Measurements from ENCODE around the gene ZDBF2.

Gene ZDBF2

GRCh38 chr2:206305523-206306245 lies 31.2 kb downstream of the ZDBF2 start:
- H3K9me3 Mint-ChIP-seq: no peaks in the 10 kb centered on the region
- H3K27ac Mint-ChIP-seq (ENCODE audit: low read depth): no peak overlapping the region
- ATAC-seq (replicated peaks; ENCODE audit: extremely low read depth, poor library complexity, severe bottlenecking) (no peak), DNase-seq (ENCODE audit: low spot score in 2 of 2) (no peak)
- H3K36me3 Mint-ChIP-seq (ENCODE audit: insufficient read depth): no peaks in the 10 kb centered on the region
- no peaks in the 10 kb centered on the region for H3K4me1 Mint-ChIP-seq
- H3K4me3 Mint-ChIP-seq: no peak overlapping the region
- no peaks in the 10 kb centered on the region for H3K27me3 Mint-ChIP-seq

- H3K27ac Mint-ChIP-seq (ENCODE audit: low read depth): no peak overlapping the region
- H3K27me3 Mint-ChIP-seq: no peaks in the 10 kb centered on the region
- no peaks in the 10 kb centered on the region for H3K4me1 Mint-ChIP-seq
- no peaks in the 10 kb centered on the region for H3K36me3 Mint-ChIP-seq (ENCODE audit: insufficient read depth)
- DNase-seq (ENCODE audit: low spot score in 2 of 2) (no peak), ATAC-seq (replicated peaks; ENCODE audit: extremely low read depth, poor library complexity, severe bottlenecking) (no peak)
- no peak overlapping the region for H3K4me3 Mint-ChIP-seq
- no peaks in the 10 kb centered on the region for H3K9me3 Mint-ChIP-seq
Observed at GRCh38 chr2:206311026-206311425, 36.6 kb downstream of the ZDBF2 start.

DNA sequence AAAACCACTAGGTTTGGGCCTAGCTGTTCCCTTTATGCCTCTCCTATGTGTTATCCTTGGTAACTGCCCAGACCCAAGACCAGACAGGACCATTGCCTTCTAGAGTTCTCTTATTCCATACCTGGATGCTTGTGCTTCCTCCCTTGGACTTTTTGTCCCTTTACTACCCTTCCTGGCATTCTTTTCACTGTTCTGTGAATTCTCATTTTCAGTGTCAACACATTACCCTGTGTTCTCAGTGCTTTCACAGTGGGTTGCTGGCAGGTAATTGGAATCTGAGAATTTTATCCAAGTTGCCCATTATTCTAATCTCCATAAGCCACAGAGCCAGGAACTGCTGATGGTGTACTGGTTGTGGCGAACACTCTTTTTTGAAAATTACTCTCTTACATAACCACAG lies 41.7 kb downstream of the ZDBF2 start:
- Mint-ChIP-seq H3K36me3 (ENCODE audit: insufficient read depth) (peaks cover 2% of the 10 kb centered on the region), H3K27ac (ENCODE audit: low read depth) (no peak overlapping the region), H3K9me3 (peaks cover 6% of the 10 kb centered on the region), H3K27me3 (no peaks in the 10 kb centered on the region), H3K4me3 (no peak overlapping the region), H3K4me1 (no peaks in the 10 kb centered on the region)
- no peak for DNase-seq (ENCODE audit: low spot score in 2 of 2)
- ATAC-seq (replicated peaks; ENCODE audit: extremely low read depth, poor library complexity, severe bottlenecking): no peak

- Mint-ChIP-seq H3K4me3 (no peak overlapping the region), H3K27ac (ENCODE audit: low read depth) (no peak overlapping the region), H3K36me3 (ENCODE audit: insufficient read depth) (no peaks in the 10 kb centered on the region), H3K4me1 (no peaks in the 10 kb centered on the region), H3K27me3 (peaks cover 11% of the 10 kb centered on the region), H3K9me3 (peaks cover 6% of the 10 kb centered on the region)
- no peak for ATAC-seq (replicated peaks; ENCODE audit: extremely low read depth, poor library complexity, severe bottlenecking)
- DNase-seq (ENCODE audit: low spot score in 2 of 2): no peak
Observed at GRCh38 chr2:206323033-206323432, 48.6 kb downstream of the ZDBF2 start.

DNA sequence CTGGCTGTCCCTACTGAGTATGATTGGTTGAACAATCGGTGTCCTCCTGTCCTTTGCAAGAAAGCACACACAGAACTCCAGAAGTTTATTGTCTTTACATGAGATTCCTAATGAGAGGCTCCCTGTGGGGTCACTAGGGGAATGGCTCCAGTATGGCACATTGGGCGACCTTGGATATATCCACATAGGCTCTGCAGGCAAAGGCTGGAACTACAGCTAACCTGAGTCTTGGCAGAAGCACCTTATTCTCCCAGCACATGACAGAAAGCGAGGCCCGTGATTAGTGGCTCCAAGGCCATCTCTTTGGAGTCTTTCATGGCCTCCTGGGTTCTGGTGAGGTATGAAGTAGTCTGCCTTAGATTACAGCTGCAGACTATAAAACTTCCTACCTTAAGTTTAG lies 49.0 kb downstream of the ZDBF2 start:
- no peak overlapping the region for H3K27ac Mint-ChIP-seq (ENCODE audit: low read depth)
- ATAC-seq (replicated peaks; ENCODE audit: extremely low read depth, poor library complexity, severe bottlenecking): no peak
- no peaks in the 10 kb centered on the region for H3K4me1 Mint-ChIP-seq
- H3K27me3 Mint-ChIP-seq: peaks cover 16% of the 10 kb centered on the region
- DNase-seq (ENCODE audit: low spot score in 2 of 2): no peak
- no peaks in the 10 kb centered on the region for H3K36me3 Mint-ChIP-seq (ENCODE audit: insufficient read depth)
- H3K4me3 Mint-ChIP-seq: no peak overlapping the region
- H3K9me3 Mint-ChIP-seq: peaks cover 6% of the 10 kb centered on the region

- no peak for ATAC-seq (replicated peaks; ENCODE audit: extremely low read depth, poor library complexity, severe bottlenecking)
- H3K27me3 Mint-ChIP-seq: peaks cover 24% of the 10 kb centered on the region
- no peak overlapping the region for H3K27ac Mint-ChIP-seq (ENCODE audit: low read depth)
- H3K4me3 Mint-ChIP-seq: no peak overlapping the region
- DNase-seq (ENCODE audit: low spot score in 2 of 2): no peak
- H3K4me1 Mint-ChIP-seq: no peaks in the 10 kb centered on the region
- H3K9me3 Mint-ChIP-seq: no peaks in the 10 kb centered on the region
- no peaks in the 10 kb centered on the region for H3K36me3 Mint-ChIP-seq (ENCODE audit: insufficient read depth)
Observed at GRCh38 chr2:206324869-206325268, 50.4 kb downstream of the ZDBF2 start.

GRCh38 chr2:206328974-206329373 lies 54.5 kb downstream of the ZDBF2 start:
- Mint-ChIP-seq H3K4me1 (no peaks in the 10 kb centered on the region), H3K27ac (ENCODE audit: low read depth) (no peak overlapping the region), H3K36me3 (ENCODE audit: insufficient read depth) (no peaks in the 10 kb centered on the region), H3K9me3 (no peaks in the 10 kb centered on the region), H3K27me3 (peaks cover 33% of the 10 kb centered on the region), H3K4me3 (no peak overlapping the region)
- ATAC-seq (replicated peaks; ENCODE audit: extremely low read depth, poor library complexity, severe bottlenecking) (no peak), DNase-seq (ENCODE audit: low spot score in 2 of 2) (no peak)

DNA sequence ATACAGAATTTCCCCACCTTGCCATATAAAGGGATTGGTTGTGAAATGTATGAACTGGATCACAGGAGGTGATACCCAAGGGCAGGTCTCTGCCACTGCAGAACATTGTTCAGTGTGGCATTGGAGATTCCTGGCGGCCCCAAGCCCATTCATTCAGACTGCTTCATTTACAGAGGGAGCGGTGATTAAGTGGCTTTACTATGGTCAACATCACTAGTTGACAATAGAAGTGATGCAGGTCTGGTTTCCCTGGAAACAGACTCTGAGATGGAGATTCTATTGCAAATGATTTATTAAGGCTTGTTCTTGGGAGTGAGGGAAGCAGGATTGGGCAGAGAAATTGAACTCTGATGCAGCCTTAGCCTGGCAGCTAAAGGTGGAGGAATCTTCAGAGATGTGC lies 62.4 kb downstream of the ZDBF2 start:
- H3K4me1 Mint-ChIP-seq: no peaks in the 10 kb centered on the region
- no peak overlapping the region for H3K4me3 Mint-ChIP-seq
- H3K27ac Mint-ChIP-seq (ENCODE audit: low read depth): no peak overlapping the region
- no peaks in the 10 kb centered on the region for H3K9me3 Mint-ChIP-seq
- no peak for DNase-seq (ENCODE audit: low spot score in 2 of 2)
- peaks cover 23% of the 10 kb centered on the region for H3K27me3 Mint-ChIP-seq
- H3K36me3 Mint-ChIP-seq (ENCODE audit: insufficient read depth): no peaks in the 10 kb centered on the region
- ATAC-seq (replicated peaks; ENCODE audit: extremely low read depth, poor library complexity, severe bottlenecking): no peak

DNA sequence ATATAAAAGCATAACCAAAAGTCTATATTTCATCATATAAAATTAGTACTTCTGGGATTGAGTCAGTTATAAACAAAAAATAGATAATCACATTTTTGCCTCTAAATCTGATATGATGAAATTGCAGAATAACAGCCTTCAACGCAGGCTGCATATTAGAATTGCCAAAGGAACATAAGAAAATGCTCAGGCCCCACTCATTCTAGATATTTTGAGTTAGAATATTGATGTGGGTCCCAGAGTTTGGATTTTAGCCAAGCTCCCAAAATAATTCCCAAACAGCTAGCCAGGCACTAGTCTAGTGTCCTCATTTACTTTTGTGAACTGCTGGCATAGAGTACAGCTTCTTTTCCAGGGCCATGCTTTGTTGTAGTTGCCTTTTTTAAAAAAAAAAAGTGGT lies 63.5 kb downstream of the ZDBF2 start:
- peaks cover 20% of the 10 kb centered on the region for H3K27me3 Mint-ChIP-seq
- no peaks in the 10 kb centered on the region for H3K9me3 Mint-ChIP-seq
- H3K36me3 Mint-ChIP-seq (ENCODE audit: insufficient read depth): no peaks in the 10 kb centered on the region
- no peak overlapping the region for H3K27ac Mint-ChIP-seq (ENCODE audit: low read depth)
- no peak for DNase-seq (ENCODE audit: low spot score in 2 of 2)
- H3K4me1 Mint-ChIP-seq: no peaks in the 10 kb centered on the region
- no peak overlapping the region for H3K4me3 Mint-ChIP-seq
- no peak for ATAC-seq (replicated peaks; ENCODE audit: extremely low read depth, poor library complexity, severe bottlenecking)

DNA sequence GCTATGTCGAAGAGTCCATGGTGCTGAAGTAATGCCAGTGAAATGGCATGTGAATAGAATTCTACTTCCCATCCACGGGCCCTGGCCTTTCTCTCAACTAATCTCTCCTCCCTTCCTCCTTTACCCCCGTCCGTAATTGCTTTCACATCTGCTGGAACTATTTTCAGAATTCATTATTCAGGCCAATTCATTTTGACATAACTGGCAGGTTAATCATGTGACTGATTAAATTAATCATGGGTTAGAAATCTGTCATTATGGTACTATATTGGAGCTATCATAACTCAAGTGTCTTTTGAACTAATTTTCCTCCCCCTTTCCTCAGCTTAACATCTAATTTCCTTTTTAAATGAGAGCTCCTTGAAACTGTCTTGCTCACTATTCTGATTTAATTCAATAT lies 66.9 kb downstream of the ZDBF2 start:
- Mint-ChIP-seq H3K36me3 (ENCODE audit: insufficient read depth) (no peaks in the 10 kb centered on the region), H3K4me3 (no peak overlapping the region), H3K4me1 (no peaks in the 10 kb centered on the region), H3K27me3 (peaks cover 17% of the 10 kb centered on the region), H3K9me3 (peaks cover 6% of the 10 kb centered on the region), H3K27ac (ENCODE audit: low read depth) (no peak overlapping the region)
- DNase-seq (ENCODE audit: low spot score in 2 of 2): no peak
- no peak for ATAC-seq (replicated peaks; ENCODE audit: extremely low read depth, poor library complexity, severe bottlenecking)

DNA sequence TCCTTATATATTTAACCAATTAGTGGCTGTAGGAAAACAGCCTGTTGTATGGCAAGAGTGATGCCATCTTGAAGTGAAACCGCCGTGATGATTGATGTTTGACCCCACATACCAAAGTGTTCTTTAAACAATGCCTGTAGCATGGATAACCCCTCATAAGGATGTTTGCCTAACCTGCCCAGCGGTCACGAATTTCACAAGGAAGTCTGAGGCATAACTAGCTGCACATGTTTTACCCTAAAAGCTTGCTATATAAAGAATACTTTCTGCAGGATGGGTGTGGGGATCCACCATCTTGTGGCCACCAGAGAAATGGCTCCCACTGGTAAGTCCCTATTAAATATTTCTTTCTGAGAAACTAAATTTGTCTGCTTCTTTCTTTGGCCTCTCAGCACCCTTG lies 68.7 kb downstream of the ZDBF2 start:
- H3K4me1 Mint-ChIP-seq: no peaks in the 10 kb centered on the region
- no peak overlapping the region for H3K27ac Mint-ChIP-seq (ENCODE audit: low read depth)
- peaks cover 6% of the 10 kb centered on the region for H3K9me3 Mint-ChIP-seq
- H3K4me3 Mint-ChIP-seq: no peak overlapping the region
- no peaks in the 10 kb centered on the region for H3K36me3 Mint-ChIP-seq (ENCODE audit: insufficient read depth)
- no peak for ATAC-seq (replicated peaks; ENCODE audit: extremely low read depth, poor library complexity, severe bottlenecking)
- H3K27me3 Mint-ChIP-seq: peaks cover 9% of the 10 kb centered on the region
- no peak for DNase-seq (ENCODE audit: low spot score in 2 of 2)

- Mint-ChIP-seq H3K36me3 (ENCODE audit: insufficient read depth) (no peaks in the 10 kb centered on the region), H3K27me3 (peaks cover 9% of the 10 kb centered on the region), H3K9me3 (peaks cover 6% of the 10 kb centered on the region), H3K4me3 (no peak overlapping the region), H3K4me1 (no peaks in the 10 kb centered on the region), H3K27ac (ENCODE audit: low read depth) (no peak overlapping the region)
- DNase-seq (ENCODE audit: low spot score in 2 of 2): no peak
- no peak for ATAC-seq (replicated peaks; ENCODE audit: extremely low read depth, poor library complexity, severe bottlenecking)
Observed at GRCh38 chr2:206343816-206344215, 69.4 kb downstream of the ZDBF2 start.

DNA sequence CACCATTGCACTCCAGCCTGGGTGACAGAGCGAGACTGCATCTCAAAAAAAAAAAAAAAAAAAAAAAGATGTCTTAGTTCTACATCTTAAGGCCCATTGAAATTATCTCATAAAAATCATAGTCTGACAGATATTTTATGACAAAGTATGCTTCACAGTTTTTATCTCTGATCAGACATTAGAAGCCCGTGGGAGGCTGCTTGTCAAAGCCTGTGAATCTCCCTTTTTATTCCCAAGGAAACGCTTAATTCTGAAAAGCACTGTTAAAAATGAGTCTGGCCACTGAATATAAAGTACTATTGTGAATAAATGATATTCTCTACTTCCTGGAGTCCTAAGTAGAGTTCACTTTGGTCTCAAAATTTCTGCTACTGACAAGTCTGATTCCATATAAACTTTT lies 71.1 kb downstream of the ZDBF2 start:
- Mint-ChIP-seq H3K27ac (ENCODE audit: low read depth) (no peak overlapping the region), H3K27me3 (peaks cover 9% of the 10 kb centered on the region), H3K4me1 (no peaks in the 10 kb centered on the region), H3K36me3 (ENCODE audit: insufficient read depth) (no peaks in the 10 kb centered on the region), H3K9me3 (peaks cover 6% of the 10 kb centered on the region), H3K4me3 (no peak overlapping the region)
- no peak for ATAC-seq (replicated peaks; ENCODE audit: extremely low read depth, poor library complexity, severe bottlenecking)
- no peak for DNase-seq (ENCODE audit: low spot score in 2 of 2)

All from central memory CD8-positive, alpha-beta T cell (primary cell).